ENCODE results near the gene MYO15B. TPM values are rescaled to one million over a fixed set of nuclear protein-coding genes. Genes with fewer than 3 reads are reported as not detected.

MYO15B gene
- total RNA-seq, 1 experiment from 2014 or later: 7.1 TPM

- Histone ChIP-seq H4K20me1 (ENCODE audit: low read length) (no peaks in the 10 kb centered on the region), H3K4me3 (ENCODE audit: low read length) (no peak overlapping the region), H3K9ac (ENCODE audit: low read length) (no peak overlapping the region), H3K27me3 (ENCODE audit: low read length) (no peaks in the 10 kb centered on the region), H3K79me2 (ENCODE audit: low read length) (no peaks in the 10 kb centered on the region), H3K9me2 (replicated peaks; ENCODE audit: low read length) (no peaks in the 10 kb centered on the region), H2AFZ (ENCODE audit: low read length) (no peak overlapping the region), H3K27ac (ENCODE audit: low read length) (no peak overlapping the region), H3K4me2 (ENCODE audit: low read length) (no peak overlapping the region), H3K9me3 (ENCODE audit: low read length) (no peaks in the 10 kb centered on the region), H3F3A (ENCODE audit: low read length, unreplicated experiment) (no peaks in the 10 kb centered on the region), H3K36me3 (ENCODE audit: low read depth, low read length) (no peaks in the 10 kb centered on the region), H3K4me1 (ENCODE audit: insufficient read depth, low read length) (no peaks in the 10 kb centered on the region)
- TF ChIP-seq CTCF (conservative IDR thresholded peaks at IDR 0.05; ENCODE audit: low read depth, low read length): no peak
- DNase-seq: no peak
- ATAC-seq: no peak
- no TSS peak for BruUV-seq (replicated peaks)
- ChIA-PET CTCF (no interaction called here), POLR2A (ENCODE audit: unreplicated experiment) (no interaction called here)
- intact Hi-C loops (cut with micrococcal nuclease): no loop called here
These were observed 35.2 kb downstream of the MYO15B start for GRCh38 chr17:75622771-75623273.

- intact Hi-C loops (cut with micrococcal nuclease): no loop called here
- no peak overlapping the region for H3K9ac ChIP-seq (ENCODE audit: low read length)
- TF ChIP-seq EZH2phosphoT487 (IDR thresholded peaks at IDR 0.05; ENCODE audit: borderline replicate concordance, low read length): no peak
- TF ChIP-seq EZH2 (IDR thresholded peaks at IDR 0.05; ENCODE audit: low read length, unreplicated experiment): no peak
- no peak for TF ChIP-seq CTCF (conservative IDR thresholded peaks at IDR 0.05; ENCODE audit: low read depth, low read length)
- H4K20me1 ChIP-seq (ENCODE audit: low read length): no peaks in the 10 kb centered on the region
- CTCF ChIA-PET: no interaction called here
- H3K4me1 ChIP-seq (ENCODE audit: insufficient read depth, low read length): no peaks in the 10 kb centered on the region
- H3K79me2 ChIP-seq (ENCODE audit: low read length): no peaks in the 10 kb centered on the region
- no peaks in the 10 kb centered on the region for H3K36me3 ChIP-seq (ENCODE audit: low read depth, low read length)
- no TSS peak for BruUV-seq (replicated peaks)
- no peak overlapping the region for H3K4me3 ChIP-seq (ENCODE audit: low read length)
- no peaks in the 10 kb centered on the region for H3K9me2 ChIP-seq (replicated peaks; ENCODE audit: low read length)
- DNase-seq (no peak), ATAC-seq (no peak)
- no peak overlapping the region for H2AFZ ChIP-seq (ENCODE audit: low read length)
- no peaks in the 10 kb centered on the region for H3F3A ChIP-seq (ENCODE audit: low read length, unreplicated experiment)
- POLR2A ChIA-PET (ENCODE audit: unreplicated experiment): no interaction called here
- H3K27me3 ChIP-seq (ENCODE audit: low read length): no peaks in the 10 kb centered on the region
- H3K9me3 ChIP-seq (ENCODE audit: low read length): no peaks in the 10 kb centered on the region
- H3K27ac ChIP-seq (ENCODE audit: low read length): no peak overlapping the region
- H3K4me2 ChIP-seq (ENCODE audit: low read length): no peak overlapping the region
These were observed 35.8 kb downstream of the MYO15B start for GRCh38 chr17:75623386-75623785.

GRCh38 chr17:75624021-75624420 is 36.4 kb downstream of the MYO15B start:
- Histone ChIP-seq H3F3A (ENCODE audit: low read length, unreplicated experiment) (no peaks in the 10 kb centered on the region), H3K36me3 (ENCODE audit: low read depth, low read length) (no peaks in the 10 kb centered on the region)
- TF ChIP-seq EZH2phosphoT487 (IDR thresholded peaks at IDR 0.05; ENCODE audit: borderline replicate concordance, low read length) (no peak), CTCF (conservative IDR thresholded peaks at IDR 0.05; ENCODE audit: low read depth, low read length) (no peak), EZH2 (IDR thresholded peaks at IDR 0.05; ENCODE audit: low read length, unreplicated experiment) (no peak)

More at GRCh38 chr17:75624021-75624420, 36.4 kb downstream of the MYO15B start:
- Histone ChIP-seq H3K27me3 (ENCODE audit: low read length) (no peaks in the 10 kb centered on the region), H3K4me3 (ENCODE audit: low read length) (no peak overlapping the region), H3K9ac (ENCODE audit: low read length) (no peak overlapping the region), H3K9me3 (ENCODE audit: low read length) (no peaks in the 10 kb centered on the region), H3K4me2 (ENCODE audit: low read length) (no peak overlapping the region), H3K9me2 (replicated peaks; ENCODE audit: low read length) (no peaks in the 10 kb centered on the region), H3K79me2 (ENCODE audit: low read length) (no peaks in the 10 kb centered on the region), H2AFZ (ENCODE audit: low read length) (no peak overlapping the region), H4K20me1 (ENCODE audit: low read length) (no peaks in the 10 kb centered on the region), H3K4me1 (ENCODE audit: insufficient read depth, low read length) (no peaks in the 10 kb centered on the region), H3K27ac (ENCODE audit: low read length) (no peak overlapping the region)
- intact Hi-C loops (cut with micrococcal nuclease): no loop called here
- no TSS peak for BruUV-seq (replicated peaks)
- no peak for DNase-seq
- ChIA-PET POLR2A (ENCODE audit: unreplicated experiment) (no interaction called here), CTCF (no interaction called here)
- ATAC-seq: no peak

Measured in PC-3 (cell line).